Spleen (tissue), 7 donors: ENCODE results near the gene KRT6B.

Source experiments
- CTCF ChIP-seq, 11 experiments: fragments of 200-600 bp in 7 of 11; fragments of 450-650 bp in 4 of 11; sonication (generic) in 4 of 11; IDR thresholded peaks in 8 of 11; conservative IDR thresholded peaks in 3 of 11; 1 replicate in 7 of 11; 2 replicates in 4 of 11; pipeline versions ENCODE4 v1.4.0 to v1.8.0; 2016 to 2021; ENCODE audit warnings: antibody characterized with exemption in 11 of 11, inconsistent platforms in 4 of 11, mild to moderate bottlenecking in 1 of 11
- POLR2AphosphoS5 ChIP-seq, 3 donors: sonication (generic); formaldehyde crosslinking; IDR thresholded peaks; one replicate each; pipeline ENCODE4 v1.5.1; 2017; ENCODE audit warnings: antibody characterized with exemption in 3 of 3
- donor health status: DM: no; HTN: no; CAD: no; lungs with moderate emphysema.
- donor health status: DM: no; HTN: no; CAD: no.
- donor health status: DM: no; HTN: no; CAD: no.

GRCh38 chr12:52401526-52401925 is 50.4 kb downstream of the KRT6B start:
- no peak for TF ChIP-seq POLR2AphosphoS5 (IDR thresholded peaks at IDR 0.05)
- TF ChIP-seq CTCF (IDR thresholded peaks at IDR 0.05 in 8 of 11, conservative IDR thresholded peaks at IDR 0.05 in 3 of 11) = no peak
